Measurements from ENCODE around the gene MAP4K4. TPM values are rescaled to one million over a fixed set of nuclear protein-coding genes. Genes with fewer than 3 reads are reported as not detected.
A peak's percentile ranks its signal among the peaks of the same experiment; 100 is the strongest.

Gene MAP4K4
- total and polyA plus RNA-seq, 2 of the 13 experiments (the other 11 are each of a cell fraction or from before 2014, with no cell fraction given) = 105 to 264 TPM

DNA sequence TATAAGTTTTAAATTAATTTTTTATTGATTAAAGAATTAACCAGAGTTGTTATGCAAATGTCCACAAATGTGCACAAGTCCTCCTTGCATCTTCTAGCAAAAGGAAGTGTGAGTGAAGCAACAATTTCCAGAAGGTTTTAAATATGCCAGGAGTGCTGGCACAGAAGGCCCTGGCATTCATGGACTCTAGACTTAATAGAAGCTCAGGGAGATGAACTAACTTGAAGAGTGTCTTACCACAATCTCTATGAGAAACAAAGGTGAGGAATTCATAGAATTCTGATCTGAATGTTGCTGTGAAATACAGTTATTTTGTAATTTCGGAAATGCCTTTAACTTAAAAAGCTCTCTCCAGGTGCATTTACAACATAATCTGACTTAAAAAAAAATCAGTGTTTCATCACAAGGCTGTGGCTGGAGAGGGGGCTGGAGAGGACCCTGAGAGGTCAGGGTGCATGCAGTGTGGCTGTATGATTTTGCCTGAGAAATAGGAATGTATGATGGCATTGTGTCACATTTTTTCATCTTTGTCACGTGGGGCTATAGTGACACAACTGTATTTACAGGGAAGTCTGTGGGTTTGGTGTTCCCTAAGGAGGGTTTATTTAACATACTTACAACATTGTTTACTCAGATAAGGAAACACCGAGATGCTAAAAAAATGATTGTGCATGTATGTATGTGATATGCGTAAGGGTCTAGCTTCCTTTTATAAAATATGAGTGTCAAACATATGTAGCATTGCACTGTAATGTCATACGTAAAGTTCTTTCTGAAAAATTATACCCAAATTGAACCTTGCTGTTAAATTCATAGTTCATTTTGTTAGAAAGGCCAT, 66.2 kb downstream of the MAP4K4 start (continued):
- TF ChIP-seq, protein P1, sequence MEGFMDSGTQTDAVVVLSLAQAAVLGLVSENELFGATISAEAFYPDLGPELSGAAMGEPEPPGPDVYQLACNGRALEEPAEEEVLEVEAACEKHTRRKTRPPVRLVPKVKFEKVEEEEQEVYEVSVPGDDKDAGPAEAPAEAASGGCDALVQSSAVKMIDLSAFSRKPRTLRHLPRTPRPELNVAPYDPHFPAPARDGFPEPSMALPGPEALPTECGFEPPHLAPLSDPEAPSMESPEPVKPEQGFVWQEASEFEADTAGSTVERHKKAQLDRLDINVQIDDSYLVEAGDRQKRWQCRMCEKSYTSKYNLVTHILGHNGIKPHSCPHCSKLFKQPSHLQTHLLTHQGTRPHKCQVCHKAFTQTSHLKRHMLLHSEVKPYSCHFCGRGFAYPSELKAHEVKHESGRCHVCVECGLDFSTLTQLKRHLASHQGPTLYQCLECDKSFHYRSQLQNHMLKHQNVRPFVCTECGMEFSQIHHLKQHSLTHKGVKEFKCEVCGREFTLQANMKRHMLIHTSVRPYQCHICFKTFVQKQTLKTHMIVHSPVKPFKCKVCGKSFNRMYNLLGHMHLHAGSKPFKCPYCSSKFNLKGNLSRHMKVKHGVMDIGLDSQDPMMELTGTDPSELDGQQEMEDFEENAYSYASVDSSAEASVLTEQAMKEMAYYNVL (CRISPR knock-in tag; IDR thresholded peaks at IDR 0.05; ENCODE audit: borderline replicate concordance) = peak; percentile 66; the same call in 1 of the 2 replicates
- TF ChIP-seq RELA (CRISPR knock-in tag; IDR thresholded peaks at IDR 0.05) (no peak), SNAI1 (CRISPR knock-in tag; IDR thresholded peaks at IDR 0.05; ENCODE audit: borderline replicate concordance) (no peak), BCL6 (CRISPR knock-in tag; IDR thresholded peaks at IDR 0.05) (peak; percentile 95), BORCS8-MEF2B (CRISPR knock-in tag; IDR thresholded peaks at IDR 0.05) (no peak), SKI (IDR thresholded peaks at IDR 0.05; ENCODE audit: partially characterized antibody) (peak; percentile 91), DNMT1 (CRISPR knock-in tag; IDR thresholded peaks at IDR 0.05) (no peak), ZSCAN29 (CRISPR knock-in tag; conservative IDR thresholded peaks at IDR 0.05) (0 out of 2 replicates have a peak, but pooled peaks have one; percentile 26), SRF (IDR thresholded peaks at IDR 0.05; ENCODE audit: low read depth, low read length) (no peak), KDM6A (CRISPR knock-in tag; IDR thresholded peaks at IDR 0.05; ENCODE audit: low read depth) (0 out of 2 replicates have a peak, but pooled peaks have one; percentile 43), ZFP36L1 (CRISPR knock-in tag; IDR thresholded peaks at IDR 0.05) (no peak), PAF1 (CRISPR knock-in tag; IDR thresholded peaks at IDR 0.05) (no peak), ARNT2 (CRISPR knock-in tag; IDR thresholded peaks at IDR 0.05; ENCODE audit: low read depth) (0 out of 2 replicates have a peak, but pooled peaks have one; percentile 34)
- TF ChIP-seq, protein P2, sequence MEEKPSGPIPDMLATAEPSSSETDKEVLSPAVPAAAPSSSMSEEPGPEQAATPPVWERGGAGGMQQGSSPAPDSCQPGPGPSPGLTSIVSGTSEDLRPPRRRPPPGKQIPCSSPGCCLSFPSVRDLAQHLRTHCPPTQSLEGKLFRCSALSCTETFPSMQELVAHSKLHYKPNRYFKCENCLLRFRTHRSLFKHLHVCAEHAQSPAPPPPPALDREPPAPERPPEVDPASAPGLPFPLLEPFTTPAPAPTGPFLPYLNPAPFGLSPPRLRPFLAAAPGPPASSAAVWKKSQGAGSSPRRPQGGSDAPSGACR (CRISPR knock-in tag; IDR thresholded peaks at IDR 0.05) = peak; percentile 82; the same call in 1 of the 2 replicates
- TF ChIP-seq, protein P3, sequence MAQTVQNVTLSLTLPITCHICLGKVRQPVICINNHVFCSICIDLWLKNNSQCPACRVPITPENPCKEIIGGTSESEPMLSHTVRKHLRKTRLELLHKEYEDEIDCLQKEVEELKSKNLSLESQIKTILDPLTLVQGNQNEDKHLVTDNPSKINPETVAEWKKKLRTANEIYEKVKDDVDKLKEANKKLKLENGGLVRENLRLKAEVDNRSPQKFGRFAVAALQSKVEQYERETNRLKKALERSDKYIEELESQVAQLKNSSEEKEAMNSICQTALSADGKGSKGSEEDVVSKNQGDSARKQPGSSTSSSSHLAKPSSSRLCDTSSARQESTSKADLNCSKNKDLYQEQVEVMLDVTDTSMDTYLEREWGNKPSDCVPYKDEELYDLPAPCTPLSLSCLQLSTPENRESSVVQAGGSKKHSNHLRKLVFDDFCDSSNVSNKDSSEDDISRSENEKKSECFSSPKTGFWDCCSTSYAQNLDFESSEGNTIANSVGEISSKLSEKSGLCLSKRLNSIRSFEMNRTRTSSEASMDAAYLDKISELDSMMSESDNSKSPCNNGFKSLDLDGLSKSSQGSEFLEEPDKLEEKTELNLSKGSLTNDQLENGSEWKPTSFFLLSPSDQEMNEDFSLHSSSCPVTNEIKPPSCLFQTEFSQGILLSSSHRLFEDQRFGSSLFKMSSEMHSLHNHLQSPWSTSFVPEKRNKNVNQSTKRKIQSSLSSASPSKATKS (CRISPR knock-in tag; IDR thresholded peaks at IDR 0.05) = 0 out of 2 replicates have a peak, but pooled peaks have one; percentile 61
- TF ChIP-seq, protein P4, sequence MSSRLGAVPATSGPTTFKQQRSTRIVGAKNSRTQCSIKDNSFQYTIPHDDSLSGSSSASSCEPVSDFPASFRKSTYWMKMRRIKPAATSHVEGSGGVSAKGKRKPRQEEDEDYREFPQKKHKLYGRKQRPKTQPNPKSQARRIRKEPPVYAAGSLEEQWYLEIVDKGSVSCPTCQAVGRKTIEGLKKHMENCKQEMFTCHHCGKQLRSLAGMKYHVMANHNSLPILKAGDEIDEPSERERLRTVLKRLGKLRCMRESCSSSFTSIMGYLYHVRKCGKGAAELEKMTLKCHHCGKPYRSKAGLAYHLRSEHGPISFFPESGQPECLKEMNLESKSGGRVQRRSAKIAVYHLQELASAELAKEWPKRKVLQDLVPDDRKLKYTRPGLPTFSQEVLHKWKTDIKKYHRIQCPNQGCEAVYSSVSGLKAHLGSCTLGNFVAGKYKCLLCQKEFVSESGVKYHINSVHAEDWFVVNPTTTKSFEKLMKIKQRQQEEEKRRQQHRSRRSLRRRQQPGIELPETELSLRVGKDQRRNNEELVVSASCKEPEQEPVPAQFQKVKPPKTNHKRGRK (CRISPR knock-in tag; IDR thresholded peaks at IDR 0.05) = no peak; the same call in 1 of the 2 replicates
- TF ChIP-seq, protein P5, sequence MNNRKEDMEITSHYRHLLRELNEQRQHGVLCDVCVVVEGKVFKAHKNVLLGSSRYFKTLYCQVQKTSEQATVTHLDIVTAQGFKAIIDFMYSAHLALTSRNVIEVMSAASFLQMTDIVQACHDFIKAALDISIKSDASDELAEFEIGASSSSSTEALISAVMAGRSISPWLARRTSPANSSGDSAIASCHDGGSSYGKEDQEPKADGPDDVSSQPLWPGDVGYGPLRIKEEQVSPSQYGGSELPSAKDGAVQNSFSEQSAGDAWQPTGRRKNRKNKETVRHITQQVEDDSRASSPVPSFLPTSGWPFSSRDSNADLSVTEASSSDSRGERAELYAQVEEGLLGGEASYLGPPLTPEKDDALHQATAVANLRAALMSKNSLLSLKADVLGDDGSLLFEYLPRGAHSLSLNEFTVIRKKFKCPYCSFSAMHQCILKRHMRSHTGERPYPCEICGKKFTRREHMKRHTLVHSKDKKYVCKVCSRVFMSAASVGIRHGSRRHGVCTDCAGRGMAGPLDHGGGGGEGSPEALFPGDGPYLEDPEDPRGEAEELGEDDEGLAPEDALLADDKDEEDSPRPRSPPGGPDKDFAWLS (CRISPR knock-in tag; IDR thresholded peaks at IDR 0.05; ENCODE audit: borderline replicate concordance) = no peak
- TF ChIP-seq, protein P6, sequence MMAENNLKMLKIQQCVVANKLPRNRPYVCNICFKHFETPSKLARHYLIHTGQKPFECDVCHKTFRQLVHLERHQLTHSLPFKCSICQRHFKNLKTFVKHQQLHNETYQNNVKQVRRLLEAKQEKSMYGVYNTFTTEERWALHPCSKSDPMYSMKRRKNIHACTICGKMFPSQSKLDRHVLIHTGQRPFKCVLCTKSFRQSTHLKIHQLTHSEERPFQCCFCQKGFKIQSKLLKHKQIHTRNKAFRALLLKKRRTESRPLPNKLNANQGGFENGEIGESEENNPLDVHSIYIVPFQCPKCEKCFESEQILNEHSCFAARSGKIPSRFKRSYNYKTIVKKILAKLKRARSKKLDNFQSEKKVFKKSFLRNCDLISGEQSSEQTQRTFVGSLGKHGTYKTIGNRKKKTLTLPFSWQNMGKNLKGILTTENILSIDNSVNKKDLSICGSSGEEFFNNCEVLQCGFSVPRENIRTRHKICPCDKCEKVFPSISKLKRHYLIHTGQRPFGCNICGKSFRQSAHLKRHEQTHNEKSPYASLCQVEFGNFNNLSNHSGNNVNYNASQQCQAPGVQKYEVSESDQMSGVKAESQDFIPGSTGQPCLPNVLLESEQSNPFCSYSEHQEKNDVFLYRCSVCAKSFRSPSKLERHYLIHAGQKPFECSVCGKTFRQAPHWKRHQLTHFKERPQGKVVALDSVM (CRISPR knock-in tag; IDR thresholded peaks at IDR 0.05) = no peak
